Measurements from ENCODE around the gene SH2D2A. TPM values are rescaled to one million over a fixed set of nuclear protein-coding genes. Genes with fewer than 3 reads are reported as not detected.

SH2D2A gene
- polyA plus RNA-seq, 1 donor from 2014 or later = not detected

GRCh38 chr1:156836041-156836654 lies 19.5 kb upstream of the SH2D2A start:
- Histone ChIP-seq H3K27me3 (ENCODE audit: insufficient read depth, low read depth, low read length) (no peaks in the 10 kb centered on the region), H3K36me3 (ENCODE audit: insufficient read depth, low read length) (no peaks in the 10 kb centered on the region), H3K9me3 (ENCODE audit: low read length) (no peaks in the 10 kb centered on the region), H2AFZ (ENCODE audit: low read depth, low read length) (no peak overlapping the region), H3K4me3 (ENCODE audit: low read length) (no peak overlapping the region), H4K20me1 (ENCODE audit: insufficient read depth) (no peaks in the 10 kb centered on the region), H3K79me2 (replicated peaks; ENCODE audit: insufficient read depth, low read length) (no peaks in the 10 kb centered on the region), H3K9me2 (ENCODE audit: insufficient read depth, low read length) (no peaks in the 10 kb centered on the region), H3K9ac (ENCODE audit: low read length) (no peak overlapping the region), H3K27ac (ENCODE audit: low read length) (no peak overlapping the region), H3K4me2 (ENCODE audit: low read length) (no peak overlapping the region), H3F3A (ENCODE audit: insufficient read depth, low read length, poor library complexity, severe bottlenecking) (no peaks in the 10 kb centered on the region)
- TF ChIP-seq SMC3 (conservative IDR thresholded peaks at IDR 0.05; ENCODE audit: poor library complexity) = no peak
- TF ChIP-seq MXI1 (conservative IDR thresholded peaks at IDR 0.05; ENCODE audit: poor library complexity, severe bottlenecking) = no peak

- Histone ChIP-seq H3K9ac (ENCODE audit: low read length) (no peak overlapping the region), H3K27me3 (ENCODE audit: insufficient read depth, low read depth, low read length) (no peaks in the 10 kb centered on the region), H3F3A (ENCODE audit: insufficient read depth, low read length, poor library complexity, severe bottlenecking) (no peaks in the 10 kb centered on the region), H3K36me3 (ENCODE audit: insufficient read depth, low read length) (no peaks in the 10 kb centered on the region), H3K79me2 (replicated peaks; ENCODE audit: insufficient read depth, low read length) (no peaks in the 10 kb centered on the region), H3K4me2 (ENCODE audit: low read length) (no peak overlapping the region), H3K27ac (ENCODE audit: low read length) (no peak overlapping the region), H3K9me2 (ENCODE audit: insufficient read depth, low read length) (no peaks in the 10 kb centered on the region), H2AFZ (ENCODE audit: low read depth, low read length) (no peak overlapping the region), H3K4me3 (ENCODE audit: low read length) (no peak overlapping the region), H3K9me3 (ENCODE audit: low read length) (no peaks in the 10 kb centered on the region), H4K20me1 (ENCODE audit: insufficient read depth) (no peaks in the 10 kb centered on the region)
- no peak for TF ChIP-seq TAF1 (IDR thresholded peaks at IDR 0.05; ENCODE audit: low read depth)
- TF ChIP-seq, protein P1, sequence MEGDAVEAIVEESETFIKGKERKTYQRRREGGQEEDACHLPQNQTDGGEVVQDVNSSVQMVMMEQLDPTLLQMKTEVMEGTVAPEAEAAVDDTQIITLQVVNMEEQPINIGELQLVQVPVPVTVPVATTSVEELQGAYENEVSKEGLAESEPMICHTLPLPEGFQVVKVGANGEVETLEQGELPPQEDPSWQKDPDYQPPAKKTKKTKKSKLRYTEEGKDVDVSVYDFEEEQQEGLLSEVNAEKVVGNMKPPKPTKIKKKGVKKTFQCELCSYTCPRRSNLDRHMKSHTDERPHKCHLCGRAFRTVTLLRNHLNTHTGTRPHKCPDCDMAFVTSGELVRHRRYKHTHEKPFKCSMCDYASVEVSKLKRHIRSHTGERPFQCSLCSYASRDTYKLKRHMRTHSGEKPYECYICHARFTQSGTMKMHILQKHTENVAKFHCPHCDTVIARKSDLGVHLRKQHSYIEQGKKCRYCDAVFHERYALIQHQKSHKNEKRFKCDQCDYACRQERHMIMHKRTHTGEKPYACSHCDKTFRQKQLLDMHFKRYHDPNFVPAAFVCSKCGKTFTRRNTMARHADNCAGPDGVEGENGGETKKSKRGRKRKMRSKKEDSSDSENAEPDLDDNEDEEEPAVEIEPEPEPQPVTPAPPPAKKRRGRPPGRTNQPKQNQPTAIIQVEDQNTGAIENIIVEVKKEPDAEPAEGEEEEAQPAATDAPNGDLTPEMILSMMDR (IDR thresholded peaks at IDR 0.05; ENCODE audit: poor library complexity, severe bottlenecking) = no peak
- no peak for TF ChIP-seq REST (IDR thresholded peaks at IDR 0.05; ENCODE audit: borderline replicate concordance)
- no peak for TF ChIP-seq RAD21 (conservative IDR thresholded peaks at IDR 0.05)
- no peak for TF ChIP-seq POLR2AphosphoS5 (IDR thresholded peaks at IDR 0.05)
- no peak for TF ChIP-seq MXI1 (conservative IDR thresholded peaks at IDR 0.05; ENCODE audit: poor library complexity, severe bottlenecking)
- TF ChIP-seq EP300 (conservative IDR thresholded peaks at IDR 0.05; ENCODE audit: poor library complexity, severe bottlenecking) = no peak
- TF ChIP-seq SMC3 (conservative IDR thresholded peaks at IDR 0.05; ENCODE audit: poor library complexity) = no peak
- no peak for TF ChIP-seq EZH2 (IDR thresholded peaks at IDR 0.05; ENCODE audit: borderline replicate concordance, insufficient read depth, low read length, poor library complexity, severe bottlenecking)
Observed at GRCh38 chr1:156834322-156834721, 17.7 kb upstream of the SH2D2A start.
